ENCODE measurements around the gene MYCBPAP.

- no peak for TF ChIP-seq CTCF (IDR thresholded peaks at IDR 0.05)
- no peak for TF ChIP-seq POLR2A (IDR thresholded peaks at IDR 0.05)
Observed at GRCh38 chr17:50499721-50500120, 8.5 kb upstream of the MYCBPAP start.

Data from lower leg skin (tissue), 3 donors.